Ectodermal cell (in vitro differentiated cells): ENCODE measurements around the gene RBM4.
A peak's percentile ranks its signal among the peaks of the same experiment; 100 is the strongest.
"Not testable (repeated sequence)": the region's sequence is repeated elsewhere in the genome, so short reads cannot be mapped to it uniquely, and the experiment has no call there.

ENCODE experiments used
- H3K27ac ChIP-seq: 2 replicates; pipeline ENCODE4 v1.7.0; 2013; ENCODE audit warnings: mild to moderate bottlenecking, low read depth, low read length; ENCODE audit not compliant: insufficient read depth, poor library complexity, severe bottlenecking
- H3K27me3 ChIP-seq: 2 replicates; pipeline ENCODE4 v1.7.0; 2013; ENCODE audit warnings: mild to moderate bottlenecking, low read length; ENCODE audit not compliant: insufficient read depth, control insufficient read depth, poor library complexity, severe bottlenecking
- H3K36me3 ChIP-seq: one replicate; pipeline ENCODE4 v1.7.0; 2013; ENCODE audit warnings: low read length; ENCODE audit not compliant: control insufficient read depth, insufficient read depth
- H3K4me1 ChIP-seq: one replicate; pipeline ENCODE4 v1.7.0; 2013; ENCODE audit warnings: low read length; ENCODE audit not compliant: control insufficient read depth, insufficient read depth
- H3K4me3 ChIP-seq: 2 replicates; pipeline ENCODE4 v1.7.0; 2013; ENCODE audit warnings: low read depth, low read length, control low read depth; ENCODE audit not compliant: insufficient read depth
- H3K9me3 ChIP-seq: 2 replicates; pipeline ENCODE4 v1.7.0; 2013; ENCODE audit warnings: mild to moderate bottlenecking, low read length, moderate library complexity; ENCODE audit not compliant: control insufficient read depth
- WGBS, 2 experiments: methylation state at CpG; one replicate each; pipeline ENCODE4 v1.1.7; 2013; ENCODE audit warnings: missing lambda C conversion rate in 2 of 2; 5-methylcytosine and 5-hydroxymethylcytosine counted together

Gene RBM4

DNA sequence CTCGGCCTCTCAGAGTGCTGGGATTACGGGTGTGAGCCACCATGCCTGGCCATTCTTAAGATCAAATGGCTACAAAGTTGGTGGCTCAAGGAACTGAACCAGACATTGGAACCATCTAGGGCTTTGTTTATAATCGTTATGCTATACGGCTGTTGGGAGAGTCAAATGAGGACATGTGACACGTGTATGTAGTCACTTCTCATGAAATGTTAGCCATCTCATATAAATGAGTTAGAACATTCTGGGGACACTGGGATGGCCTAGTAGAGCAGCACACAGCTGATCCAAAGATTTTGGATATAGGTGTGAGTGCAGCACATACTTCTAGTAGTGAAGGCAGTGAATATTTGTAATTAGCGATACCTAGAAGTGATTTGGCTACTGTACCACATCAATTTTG is 6.6 kb upstream of the RBM4 start:
- H3K27me3 ChIP-seq: no peaks in the 10 kb centered on the region
- peaks cover 48% of the 10 kb centered on the region for H3K36me3 ChIP-seq
- no peak overlapping the region for H3K27ac ChIP-seq
- H3K4me3 ChIP-seq: no peak overlapping the region
- WGBS, 2 experiments: 95 to 98% methylated on average over 6 of the region's 6 CpGs
- H3K4me1 ChIP-seq: no peaks in the 10 kb centered on the region
- H3K9me3 ChIP-seq: no peaks in the 10 kb centered on the region

DNA sequence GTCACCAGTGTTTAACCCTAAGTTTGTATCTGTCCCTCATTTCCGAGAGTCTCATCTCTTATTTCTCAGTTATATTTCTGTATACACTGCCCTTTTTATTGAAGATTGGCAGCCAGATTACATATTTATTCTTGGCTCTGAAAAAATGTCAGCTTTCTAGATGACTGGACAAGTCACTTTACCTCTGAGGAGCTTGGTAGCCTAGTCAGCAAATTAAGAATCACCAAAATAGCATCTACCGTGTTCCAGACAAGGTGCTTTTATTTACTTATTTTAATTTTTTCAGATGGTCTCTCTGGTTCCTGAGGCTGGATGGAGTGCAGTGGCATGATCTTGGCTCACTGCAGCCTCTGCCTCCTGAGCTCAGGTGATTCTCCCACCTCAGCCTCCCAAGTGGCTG is 5.6 kb upstream of the RBM4 start:
- Histone ChIP-seq H3K9me3 (no peaks in the 10 kb centered on the region), H3K4me3 (no peak overlapping the region), H3K27me3 (no peaks in the 10 kb centered on the region), H3K27ac (no peak overlapping the region), H3K36me3 (peaks cover 38% of the 10 kb centered on the region), H3K4me1 (no peaks in the 10 kb centered on the region)
- WGBS, 2 experiments: 98 to 100% methylated on average over 2 of the region's 2 CpGs

DNA sequence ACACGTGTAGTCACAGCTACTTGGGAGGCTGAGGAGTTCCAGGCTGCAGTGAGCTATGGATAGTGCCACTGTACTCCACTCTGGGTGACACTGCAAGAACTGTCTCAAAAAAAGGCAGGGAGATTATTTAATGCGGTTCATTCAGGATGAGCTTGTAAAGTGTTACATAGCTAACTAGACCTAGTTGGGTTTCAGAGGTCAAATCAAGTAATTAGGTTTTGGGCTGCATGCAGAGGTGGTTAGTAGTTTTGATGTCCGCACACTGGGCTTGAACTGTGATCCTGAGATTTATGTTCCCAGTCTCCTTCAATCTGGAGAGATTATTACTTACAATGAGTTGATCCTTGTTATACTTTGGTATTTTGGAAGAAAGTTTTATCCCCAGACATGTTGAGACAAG is 2.1 kb upstream of the RBM4 start:
- no peak overlapping the region for H3K4me3 ChIP-seq
- H3K4me1 ChIP-seq: peaks cover 14% of the 10 kb centered on the region
- 95 to 96% methylated on average over 3 of the region's 3 CpGs for WGBS, 2 experiments
- no peaks in the 10 kb centered on the region for H3K9me3 ChIP-seq
- H3K36me3 ChIP-seq: peaks cover 23% of the 10 kb centered on the region
- H3K27ac ChIP-seq: no peak overlapping the region
- no peaks in the 10 kb centered on the region for H3K27me3 ChIP-seq

DNA sequence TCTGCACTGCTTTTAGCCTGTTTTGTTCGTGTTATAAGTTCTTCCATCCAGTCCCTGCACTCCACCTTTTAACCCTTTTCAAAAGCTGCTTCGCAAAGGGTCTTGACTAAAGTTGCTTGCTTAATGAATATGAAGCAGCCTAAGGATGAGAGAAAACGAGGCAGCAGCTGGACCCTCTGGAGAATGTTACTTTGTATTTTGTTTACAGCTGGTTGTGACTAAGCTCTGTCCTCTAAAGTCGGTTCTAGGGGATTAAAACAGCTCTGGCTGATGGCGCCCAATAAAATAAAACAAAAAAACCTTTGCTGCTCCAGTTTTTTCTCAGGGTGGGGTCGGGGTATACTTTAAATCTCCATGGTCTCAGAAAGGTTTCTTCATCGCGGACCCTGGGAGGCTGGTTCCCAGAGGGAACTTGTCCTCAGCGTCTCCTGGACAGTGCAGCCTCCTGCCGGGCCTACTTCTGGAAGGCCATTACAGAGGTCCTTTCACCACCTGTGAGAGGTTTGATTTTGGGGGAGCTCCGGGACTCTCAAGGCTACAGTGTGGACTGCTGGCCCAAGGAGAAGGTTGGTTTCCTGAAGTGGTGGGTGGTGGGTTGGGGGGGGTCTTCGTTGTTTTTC is 836 bp upstream of the RBM4 start:
- Histone ChIP-seq H3K27me3 (no peaks in the 10 kb centered on the region), H3K27ac (peak overlapping the region; percentile 62), H3K36me3 (peaks cover 19% of the 10 kb centered on the region), H3K4me1 (peaks cover 24% of the 10 kb centered on the region), H3K9me3 (no peaks in the 10 kb centered on the region), H3K4me3 (peak overlapping the region; percentile 18)
- 58% methylated on average over 12 of the region's 12 CpGs for WGBS, 2 experiments

DNA sequence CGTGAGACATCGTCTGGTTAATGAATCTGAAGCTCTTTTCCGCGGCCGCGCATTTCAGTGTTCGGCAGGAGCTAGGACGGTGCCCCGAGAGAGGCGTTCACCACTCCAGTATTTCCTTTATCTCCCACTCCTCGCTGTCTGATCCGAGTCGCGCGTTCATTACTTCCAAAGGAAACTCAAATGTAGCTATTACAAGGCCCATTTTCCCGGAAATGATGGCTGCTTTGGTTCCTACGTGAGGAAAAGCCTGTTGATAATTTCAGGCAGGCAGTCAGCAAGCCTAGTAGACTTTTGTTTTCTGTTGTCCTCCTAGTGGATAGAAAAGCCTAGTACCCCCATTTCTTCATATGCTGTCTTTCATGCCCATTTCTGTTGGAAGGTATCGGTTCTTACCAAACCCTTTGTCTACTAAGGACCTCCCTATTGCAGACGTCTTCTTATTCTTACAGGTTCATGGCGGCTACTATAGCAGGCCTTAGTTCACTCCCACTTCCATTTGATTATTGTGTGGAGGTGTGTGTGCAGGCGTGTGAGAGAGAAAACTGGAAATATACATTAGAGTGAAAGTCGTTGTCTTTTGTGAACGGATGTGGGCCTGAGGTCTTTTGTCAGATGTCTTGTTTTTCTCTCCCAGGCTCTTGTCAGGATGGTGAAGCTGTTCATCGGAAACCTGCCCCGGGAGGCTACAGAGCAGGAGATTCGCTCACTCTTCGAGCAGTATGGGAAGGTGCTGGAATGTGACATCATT is 737 bp downstream of the RBM4 start:
- Histone ChIP-seq H3K4me1 (peaks cover 37% of the 10 kb centered on the region), H3K9me3 (no peaks in the 10 kb centered on the region), H3K36me3 (peaks cover 33% of the 10 kb centered on the region), H3K27me3 (no peaks in the 10 kb centered on the region), H3K27ac (peak overlapping the region; percentile 93), H3K4me3 (peak overlapping the region; percentile 79)
- WGBS, 2 experiments: 9 to 15% methylated on average over 26 to 27 of the region's 27 CpGs

DNA sequence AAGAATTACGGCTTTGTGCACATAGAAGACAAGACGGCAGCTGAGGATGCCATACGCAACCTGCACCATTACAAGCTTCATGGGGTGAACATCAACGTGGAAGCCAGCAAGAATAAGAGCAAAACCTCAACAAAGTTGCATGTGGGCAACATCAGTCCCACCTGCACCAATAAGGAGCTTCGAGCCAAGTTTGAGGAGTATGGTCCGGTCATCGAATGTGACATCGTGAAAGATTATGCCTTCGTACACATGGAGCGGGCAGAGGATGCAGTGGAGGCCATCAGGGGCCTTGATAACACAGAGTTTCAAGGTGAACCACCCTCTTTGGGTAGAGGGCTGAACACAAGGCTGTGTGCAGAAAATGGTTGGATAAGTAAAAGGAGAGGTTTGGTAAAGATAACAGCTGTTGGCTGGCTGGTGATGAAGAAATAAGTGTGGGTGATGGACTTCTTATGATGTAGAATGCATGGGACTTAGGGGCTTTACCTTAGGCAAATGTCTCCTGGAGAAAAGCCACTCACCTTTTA is 1.4 kb downstream of the RBM4 start:
- H3K4me3 ChIP-seq: peak overlapping the region; percentile 79
- H3K4me1 ChIP-seq: peaks cover 43% of the 10 kb centered on the region
- H3K9me3 ChIP-seq, H3K27ac ChIP-seq, H3K27me3 ChIP-seq: not testable (repeated sequence)
- WGBS, 2 experiments: 86 to 87% methylated on average over 8 of the region's 10 CpGs
- H3K36me3 ChIP-seq: peaks cover 33% of the 10 kb centered on the region

DNA sequence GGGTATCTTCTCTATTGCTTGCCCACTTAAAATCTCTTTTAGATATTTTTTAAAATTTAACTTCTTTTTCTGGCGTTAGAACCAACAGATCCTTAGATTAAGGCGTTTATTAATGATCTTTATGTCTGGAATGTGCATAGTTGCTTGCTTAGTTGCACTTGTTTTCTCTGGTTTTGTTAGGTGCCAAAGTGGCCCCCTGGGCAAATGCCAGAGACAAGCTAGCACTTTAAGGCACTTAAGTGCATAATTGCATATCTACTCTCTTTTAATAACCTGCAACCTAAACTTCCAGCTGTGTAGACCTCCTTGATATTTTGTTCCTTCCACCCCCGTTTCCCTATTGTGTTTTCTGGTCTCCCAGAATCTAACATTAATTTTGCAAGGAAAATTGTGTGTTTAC is 3.3 kb downstream of the RBM4 start:
- 88 to 94% methylated on average over 3 of the region's 3 CpGs for WGBS, 2 experiments
- Histone ChIP-seq H3K27me3 (no peaks in the 10 kb centered on the region), H3K36me3 (peaks cover 53% of the 10 kb centered on the region), H3K9me3 (no peaks in the 10 kb centered on the region), H3K27ac (no peak overlapping the region), H3K4me1 (peaks cover 43% of the 10 kb centered on the region), H3K4me3 (peak overlapping the region; percentile 79)

DNA sequence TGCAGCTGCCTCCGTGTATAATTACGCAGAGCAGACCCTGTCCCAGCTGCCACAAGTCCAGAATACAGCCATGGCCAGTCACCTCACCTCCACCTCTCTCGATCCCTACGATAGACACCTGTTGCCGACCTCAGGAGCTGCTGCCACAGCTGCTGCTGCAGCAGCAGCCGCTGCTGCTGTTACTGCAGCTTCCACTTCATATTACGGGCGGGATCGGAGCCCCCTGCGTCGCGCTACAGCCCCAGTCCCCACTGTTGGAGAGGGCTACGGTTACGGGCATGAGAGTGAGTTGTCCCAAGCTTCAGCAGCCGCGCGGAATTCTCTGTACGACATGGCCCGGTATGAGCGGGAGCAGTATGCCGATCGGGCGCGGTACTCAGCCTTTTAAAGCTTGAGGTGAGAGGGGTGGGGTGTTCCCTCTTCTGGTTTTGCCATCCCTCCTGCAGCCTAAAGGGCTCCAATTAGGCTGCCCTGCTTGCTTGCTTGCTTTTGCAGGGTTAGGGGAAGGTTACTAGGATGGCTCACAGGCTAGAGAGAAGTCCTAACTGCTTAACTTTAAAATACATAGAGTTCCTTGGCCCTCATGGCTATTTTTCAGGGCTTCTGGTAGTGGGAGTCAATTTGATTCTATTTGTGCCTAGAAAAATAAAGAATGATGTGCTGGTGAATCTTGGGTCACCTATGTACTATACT is 5.4 kb downstream of the RBM4 start:
- H3K36me3 ChIP-seq: peaks cover 60% of the 10 kb centered on the region
- WGBS, 2 experiments: 95 to 96% methylated on average over 24 of the region's 24 CpGs
- peak overlapping the region; percentile 20 for H3K4me3 ChIP-seq
- H3K27ac ChIP-seq: no peak overlapping the region
- H3K4me1 ChIP-seq: peaks cover 43% of the 10 kb centered on the region
- no peaks in the 10 kb centered on the region for H3K27me3 ChIP-seq
- no peaks in the 10 kb centered on the region for H3K9me3 ChIP-seq

DNA sequence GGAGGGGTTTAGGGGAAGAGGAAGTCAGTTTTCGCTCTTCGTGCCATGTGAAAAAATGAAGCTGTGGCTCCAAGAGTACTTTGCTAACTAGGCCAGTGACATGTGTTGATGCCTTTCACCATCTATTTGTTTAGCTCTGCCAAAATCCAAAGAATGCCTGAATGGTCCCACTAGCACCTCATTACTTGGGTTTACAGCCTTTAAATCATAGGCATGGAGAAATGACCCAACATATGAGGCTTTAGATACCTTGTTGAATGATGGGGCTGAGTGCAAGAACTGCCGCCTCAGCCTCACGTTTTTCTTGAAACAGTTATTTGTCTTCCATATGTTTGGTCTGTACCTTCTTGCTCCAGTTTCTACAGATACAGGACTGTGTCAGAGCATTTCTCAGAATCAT is 8.3 kb downstream of the RBM4 start:
- H3K4me3 ChIP-seq: no peak overlapping the region

DNA sequence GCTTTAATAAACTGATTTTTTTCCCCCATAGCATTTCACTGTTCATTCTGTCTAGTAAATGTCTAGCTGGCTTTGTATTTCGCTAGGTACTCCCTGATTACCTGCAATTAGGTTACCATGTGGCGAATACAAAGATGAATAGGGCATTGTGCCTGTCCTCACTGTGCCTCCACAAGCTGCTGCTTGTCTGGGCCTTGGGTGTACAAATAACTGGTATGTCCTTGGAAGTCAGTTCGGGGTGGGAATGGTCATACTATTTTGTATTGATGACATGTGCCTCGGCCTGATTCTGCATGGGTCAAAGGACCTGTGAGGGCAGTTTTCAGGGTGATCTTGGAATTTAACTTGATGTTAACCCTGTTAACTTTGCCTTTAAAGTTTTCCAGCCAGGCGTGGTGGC is 11.4 kb downstream of the RBM4 start:
- no peak overlapping the region for H3K4me3 ChIP-seq
- H3K4me1 ChIP-seq: no peaks in the 10 kb centered on the region
- H3K36me3 ChIP-seq: peaks cover 53% of the 10 kb centered on the region
- H3K27me3 ChIP-seq: no peaks in the 10 kb centered on the region
- H3K27ac ChIP-seq: no peak overlapping the region
- H3K9me3 ChIP-seq: no peaks in the 10 kb centered on the region
- 97 to 98% methylated on average over 5 of the region's 5 CpGs for WGBS, 2 experiments

More for the DNA sequence above, 8.3 kb downstream of the RBM4 start:
- Histone ChIP-seq H3K27ac (no peak overlapping the region), H3K9me3 (no peaks in the 10 kb centered on the region), H3K4me1 (peaks cover 27% of the 10 kb centered on the region), H3K36me3 (peaks cover 60% of the 10 kb centered on the region), H3K27me3 (no peaks in the 10 kb centered on the region)
- WGBS, 2 experiments: 94% methylated on average over 4 of the region's 4 CpGs
